CD4-positive, alpha-beta T cell (primary cell): ENCODE measurements around the gene RFFL. TPM values are rescaled to one million over a fixed set of nuclear protein-coding genes. Genes with fewer than 3 reads are reported as not detected.
A peak's percentile ranks its signal among the peaks of the same experiment; 100 is the strongest.

Source experiments
- ATAC-seq: fragments of 200-7000 bp; cut with Tn5 transposase; one replicate; pipeline ENCODE4 v1.10.0; 2022; ENCODE audit warnings: mild to moderate bottlenecking; ENCODE audit not compliant: poor library complexity
- CTCF ChIA-PET: fragments of 350-600 bp; sonication (Branson Sonifier 250); formaldehyde crosslinking; loops from one replicate; lab custom pipeline; 2021; ENCODE audit warnings: antibody characterized with exemption, inconsistent platforms; lab: Charles Lee
- POLR2A ChIA-PET: fragments of 350-600 bp; sonication (Branson Sonifier 250); formaldehyde crosslinking; loops from one replicate; lab custom pipeline; 2021; ENCODE audit warnings: antibody characterized with exemption, inconsistent platforms; lab: Charles Lee
- DNase-seq, 14 experiments: peaks; one replicate each; pipeline ENCODE4 v3.0.0-alpha.2; 2013 to 2020; ENCODE audit warnings: mixed read lengths in 2 of 14
- H3K27ac ChIP-seq, 2 donors: one replicate each; pipeline versions ENCODE4 v1.5.1 to v1.7.0; 2013; ENCODE audit warnings: low read length in 2 of 2, low read depth in 1 of 2, mild to moderate bottlenecking in 1 of 2
- H3K27me3 ChIP-seq, 2 experiments: 1 replicate in 1 of 2; 2 replicates in 1 of 2; pipeline versions ENCODE4 v1.6.1 to v1.7.0; 2013; ENCODE audit warnings: low read length in 2 of 2, control low read depth in 1 of 2, mild to moderate bottlenecking in 1 of 2, moderate library complexity in 1 of 2; ENCODE audit not compliant: insufficient read depth in 2 of 2, control insufficient read depth in 1 of 2
- H3K36me3 ChIP-seq: one replicate; pipeline ENCODE4 v1.6.1; 2013; ENCODE audit warnings: low read length, control low read depth; ENCODE audit not compliant: insufficient read depth
- H3K4me1 ChIP-seq: one replicate; pipeline ENCODE4 v1.6.1; 2013; ENCODE audit warnings: low read length, control low read depth; ENCODE audit not compliant: insufficient read depth
- H3K4me3 ChIP-seq: one replicate; pipeline ENCODE4 v1.5.1; 2013; ENCODE audit warnings: mild to moderate bottlenecking, low read length, moderate library complexity
- H3K9me3 ChIP-seq, 2 experiments: 1 replicate in 1 of 2; 2 replicates in 1 of 2; pipeline versions ENCODE4 v1.6.1 to v1.7.0; 2013; ENCODE audit warnings: low read length in 2 of 2, mild to moderate bottlenecking in 2 of 2, control low read depth in 1 of 2, moderate library complexity in 1 of 2; ENCODE audit not compliant: control insufficient read depth in 1 of 2, insufficient read depth in 1 of 2
- H3K27ac Mint-ChIP-seq: one replicate; pipeline ENCODE4 v1.8.0; 2020; ENCODE audit warnings: mixed read lengths
- H3K27me3 Mint-ChIP-seq: one replicate; pipeline ENCODE4 v1.8.0; 2021; ENCODE audit warnings: mixed read lengths
- H3K36me3 Mint-ChIP-seq: one replicate; pipeline ENCODE4 v1.8.0; 2021; ENCODE audit warnings: low read depth, mixed read lengths
- H3K4me1 Mint-ChIP-seq: one replicate; pipeline ENCODE4 v1.8.0; 2021; ENCODE audit warnings: low read depth, mixed read lengths
- H3K4me3 Mint-ChIP-seq: one replicate; pipeline ENCODE4 v1.8.0; 2020; ENCODE audit warnings: mild to moderate bottlenecking, mixed read lengths
- H3K9me3 Mint-ChIP-seq: one replicate; pipeline ENCODE4 v1.8.0; 2020; ENCODE audit warnings: mixed read lengths
- intact Hi-C, 2 experiments: fragments of 100-400 bp; cut with DNase I in 1 of 2; cut with micrococcal nuclease in 1 of 2; formaldehyde crosslinking; loops; one replicate each; pipeline versions ENCODE4 v1.15.1 to v1.9.0; 2023 to 2025; cut with DNase I, micrococcal nuclease
- total RNA-seq, 174 experiments: library from RNA in 2 of 174; stranded (reverse) in 2 of 174; gene quantifications; one replicate each; pipeline ENCODE4 v1.2.3 and lab custom pipeline; 2021 to 2026
- TF ChIP-seq, protein P1 (sequence below): fragments of 200-600 bp; IDR thresholded peaks from one replicate; pipeline ENCODE4 v1.8.0; 2022; ENCODE audit warnings: antibody characterized with exemption, mild to moderate bottlenecking

The RFFL gene
- total RNA-seq, 2 experiments from 2014 or later: 57.8 to 66.1 TPM

GRCh38 chr17:34980353-34980680 is 83.2 kb downstream of the RFFL start, which contains the start of gene LIG3:
Gene LIG3 (plus strand): TSS chr17:34980512. CDS start chr17:34983006, 2,494 bp downstream.
- TF ChIP-seq, protein P1, sequence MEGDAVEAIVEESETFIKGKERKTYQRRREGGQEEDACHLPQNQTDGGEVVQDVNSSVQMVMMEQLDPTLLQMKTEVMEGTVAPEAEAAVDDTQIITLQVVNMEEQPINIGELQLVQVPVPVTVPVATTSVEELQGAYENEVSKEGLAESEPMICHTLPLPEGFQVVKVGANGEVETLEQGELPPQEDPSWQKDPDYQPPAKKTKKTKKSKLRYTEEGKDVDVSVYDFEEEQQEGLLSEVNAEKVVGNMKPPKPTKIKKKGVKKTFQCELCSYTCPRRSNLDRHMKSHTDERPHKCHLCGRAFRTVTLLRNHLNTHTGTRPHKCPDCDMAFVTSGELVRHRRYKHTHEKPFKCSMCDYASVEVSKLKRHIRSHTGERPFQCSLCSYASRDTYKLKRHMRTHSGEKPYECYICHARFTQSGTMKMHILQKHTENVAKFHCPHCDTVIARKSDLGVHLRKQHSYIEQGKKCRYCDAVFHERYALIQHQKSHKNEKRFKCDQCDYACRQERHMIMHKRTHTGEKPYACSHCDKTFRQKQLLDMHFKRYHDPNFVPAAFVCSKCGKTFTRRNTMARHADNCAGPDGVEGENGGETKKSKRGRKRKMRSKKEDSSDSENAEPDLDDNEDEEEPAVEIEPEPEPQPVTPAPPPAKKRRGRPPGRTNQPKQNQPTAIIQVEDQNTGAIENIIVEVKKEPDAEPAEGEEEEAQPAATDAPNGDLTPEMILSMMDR: no peak
- CTCF ChIA-PET: interaction anchor here (0.7 to 2.3 kb wide), 12 partner anchors 14 to 784 kb away, joined by 3 to 13 read pairs (median 5); partner anchors contain the start of genes CCT6B, RAD51D, RFFL and ZNF830
- intact Hi-C loops: loop anchor here (1.0 to 10.0 kb wide), 5 partner anchors 19 to 832 kb away; partner anchors contain the start of genes CCT6B (in 1 of the 2) and ZNF830 (in 1 of the 2)
- H3K27ac Mint-ChIP-seq: peak within 1 kb of the TSS; percentile 88
- POLR2A ChIA-PET: interaction anchor here (0.5 to 4.8 kb wide), 25 partner anchors 11 to 981 kb away, joined by 3 to 37 read pairs (median 4); partner anchors contain the start of genes CCT6B, NLE1, PEX12 and RAD51D
- H3K27me3 Mint-ChIP-seq: no peaks in the 10 kb centered on the region
- H3K4me1 Mint-ChIP-seq: peaks cover 50% of the 10 kb centered on the region
- ATAC-seq: peak; percentile 75
- H3K4me3 Mint-ChIP-seq: peak within 1 kb of the TSS; percentile 95
- peak; percentile 87 to 96 (median 92) for DNase-seq
- Histone ChIP-seq H3K36me3 (peaks cover 9% of the 10 kb centered on the region), H3K27me3 (no peaks in the 10 kb centered on the region), H3K9me3 (no peaks in the 10 kb centered on the region), H3K4me1 (peaks cover 26% of the 10 kb centered on the region), H3K27ac (peak within 1 kb of the TSS; percentile 92 to 97), H3K4me3 (peak within 1 kb of the TSS; percentile 90)
- no peaks in the 10 kb centered on the region for H3K9me3 Mint-ChIP-seq
- H3K36me3 Mint-ChIP-seq: peaks cover 37% of the 10 kb centered on the region

GRCh38 chr17:34979650-34980352 is 83.7 kb downstream of the RFFL start:
- H3K4me1 Mint-ChIP-seq: peaks cover 45% of the 10 kb centered on the region
- H3K9me3 ChIP-seq: no peaks in the 10 kb centered on the region
- ChIA-PET POLR2A (interaction anchor here (0.5 to 4.8 kb wide), 19 partner anchors 11 to 982 kb away, joined by 3 to 37 read pairs (median 4); partner anchors contain the start of genes CCT6B, PEX12, RAD51D and RFFL), CTCF (interaction anchor here (1.2 to 2.3 kb wide), 9 partner anchors 14 to 784 kb away, joined by 4 to 13 read pairs (median 5); partner anchors contain the start of genes CCT6B, RFFL and ZNF830)
- intact Hi-C loops: loop anchor here (1.0 to 10.0 kb wide), 6 partner anchors 18 to 832 kb away; partner anchors contain the start of genes CCT6B (in 2 of the 2), ZNF830 (in 2 of the 2) and AP2B1 (in 1 of the 2)
- DNase-seq: peak in 1 of 14 experiments; percentile 11
- peak overlapping the region; percentile 90 for H3K4me3 ChIP-seq
- H3K36me3 ChIP-seq: peaks cover 9% of the 10 kb centered on the region
- H3K27ac Mint-ChIP-seq: peak overlapping the region; percentile 88
- TF ChIP-seq, protein P1: no peak
- peaks cover 33% of the 10 kb centered on the region for H3K36me3 Mint-ChIP-seq
- H3K27ac ChIP-seq: peak overlapping the region; percentile 92 to 97
- H3K4me1 ChIP-seq: peaks cover 26% of the 10 kb centered on the region
- H3K4me3 Mint-ChIP-seq: peak overlapping the region; percentile 95
- no peaks in the 10 kb centered on the region for H3K27me3 ChIP-seq
- no peaks in the 10 kb centered on the region for H3K27me3 Mint-ChIP-seq
- no peaks in the 10 kb centered on the region for H3K9me3 Mint-ChIP-seq
- ATAC-seq: no peak

DNA sequence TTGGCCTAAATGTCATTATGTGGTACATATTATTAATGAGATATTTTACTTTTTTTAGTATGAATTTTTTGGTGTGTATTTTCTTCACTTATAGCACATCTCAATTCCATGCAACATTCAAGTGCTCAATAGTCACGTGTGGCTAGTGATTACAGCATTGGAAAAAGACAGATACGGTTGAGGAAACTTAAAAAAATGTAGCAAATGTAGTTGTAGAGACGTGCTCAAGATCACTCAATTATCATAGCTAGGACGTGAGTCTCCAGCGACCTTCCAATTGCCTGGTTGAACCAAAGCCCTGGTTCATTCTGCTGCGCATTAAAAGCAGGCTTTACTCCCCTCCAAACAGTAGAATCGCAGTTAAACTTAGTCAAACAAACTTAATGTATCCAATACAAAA is 84.4 kb downstream of the RFFL start:
- H3K4me3 ChIP-seq: no peak overlapping the region
- Mint-ChIP-seq H3K4me1 (peaks cover 42% of the 10 kb centered on the region), H3K9me3 (no peaks in the 10 kb centered on the region), H3K27me3 (no peaks in the 10 kb centered on the region), H3K27ac (peak overlapping the region; percentile 88), H3K4me3 (peak overlapping the region; percentile 76), H3K36me3 (peaks cover 30% of the 10 kb centered on the region)
- intact Hi-C loops: loop anchor here in 1 of 2 experiments (1.0 to 2.0 kb wide), 2 partner anchors 18 to 608 kb away; partner anchors contain the start of genes AP2B1, CCT6B and ZNF830
- no peaks in the 10 kb centered on the region for H3K27me3 ChIP-seq
- ATAC-seq (no peak), DNase-seq (no peak)
- POLR2A ChIA-PET: interaction anchor here (4.8 kb wide), 1 partner anchor 18 kb away, joined by 37 read pairs; the partner anchor contains the start of genes CCT6B and ZNF830
- TF ChIP-seq, protein P1: no peak
- no peak overlapping the region for H3K27ac ChIP-seq
- CTCF ChIA-PET: interaction anchor here (0.9 to 1.2 kb wide), 2 partner anchors 10 to 785 kb away, joined by 4 read pairs; no protein-coding TSS in a partner anchor
- H3K36me3 ChIP-seq: peaks cover 6% of the 10 kb centered on the region
- peaks cover 26% of the 10 kb centered on the region for H3K4me1 ChIP-seq
- no peaks in the 10 kb centered on the region for H3K9me3 ChIP-seq
